SU-DHL-6 (cell line): ENCODE results near the gene LYSMD2.

Experiments used
- H2AFZ ChIP-seq: fragments of 200-600 bp; sonication (generic); 2 replicates; pipeline ENCODE4 v1.6.1; 2014; ENCODE audit warnings: low read depth, mild to moderate bottlenecking, moderate library complexity, mixed read lengths, antibody characterized with exemption, low read length; ENCODE audit not compliant: severe bottlenecking
- H3F3A ChIP-seq: fragments of 200-600 bp; shearing (Covaris generic); 2 replicates; pipeline ENCODE4 v1.6.0; 2016; ENCODE audit warnings: antibody characterized with exemption, mild to moderate bottlenecking; ENCODE audit not compliant: insufficient read depth
- H3K27ac ChIP-seq: fragments of 200-600 bp; sonication (generic); 2 replicates; pipeline ENCODE4 v1.5.1; 2016; ENCODE audit warnings: low read depth, mild to moderate bottlenecking, low read length, moderate library complexity, mixed read lengths
- H3K27me3 ChIP-seq: fragments of 200-600 bp; sonication (generic), shearing (Covaris generic); 2 replicates; pipeline ENCODE4 v1.6.0; 2014; ENCODE audit warnings: mild to moderate bottlenecking, low read length
- H3K36me3 ChIP-seq: fragments of 200-600 bp; sonication (generic); 2 replicates; pipeline ENCODE4 v1.6.1; 2014; ENCODE audit warnings: mild to moderate bottlenecking, low read length, mixed read lengths
- H3K4me2 ChIP-seq: fragments of 300-600, 200-600 bp; shearing (Covaris generic), sonication (generic); 2 replicates; pipeline ENCODE4 v1.6.0; 2014; ENCODE audit warnings: low read length, low read depth, mild to moderate bottlenecking; ENCODE audit not compliant: poor library complexity, severe bottlenecking
- H3K4me3 ChIP-seq: fragments of 200-600 bp; sonication (generic); 2 replicates; pipeline ENCODE4 v1.5.1; 2014; ENCODE audit warnings: antibody characterized with exemption, low read length, mild to moderate bottlenecking, mixed read lengths; ENCODE audit not compliant: insufficient read depth, poor library complexity, severe bottlenecking
- H3K79me2 ChIP-seq: fragments of 200-600 bp; sonication (generic); 2 replicates; pipeline ENCODE4 v1.6.1; 2014; ENCODE audit warnings: mild to moderate bottlenecking, low read length, moderate library complexity; ENCODE audit not compliant: insufficient read depth
- H3K9ac ChIP-seq: fragments of 200-600 bp; sonication (generic); 2 replicates; pipeline ENCODE4 v1.7.0; 2014; ENCODE audit warnings: mild to moderate bottlenecking, low read length
- H3K9me2 ChIP-seq: fragments of 200-600 bp; sonication (generic); replicated peaks from 2 replicates; pipeline ENCODE4 v1.6.1; 2014; ENCODE audit warnings: low read length; ENCODE audit not compliant: insufficient read depth
- H3K9me3 ChIP-seq: fragments of 200-600 bp; sonication (generic); 2 replicates; pipeline ENCODE4 v1.6.1; 2014; ENCODE audit warnings: low read length, mixed read lengths; ENCODE audit not compliant: insufficient read depth
- H4K20me1 ChIP-seq: fragments of 200-600 bp; sonication (generic); 2 replicates; pipeline ENCODE4 v1.6.1; 2014; ENCODE audit warnings: low read depth, mild to moderate bottlenecking, antibody characterized with exemption, low read length, moderate library complexity, mixed read lengths
- CTCF ChIP-seq: fragments of 200-600 bp; sonication (generic); IDR thresholded peaks from one replicate; pipeline ENCODE4 v1.5.1; 2017; ENCODE audit warnings: antibody characterized with exemption, mild to moderate bottlenecking, low read length, moderate library complexity; ENCODE audit not compliant: insufficient read depth, poor library complexity, severe bottlenecking
- EZH2phosphoT487 ChIP-seq: fragments of 200-600 bp; sonication (generic), shearing (Covaris generic); conservative IDR thresholded peaks from 2 replicates; pipeline ENCODE4 v1.6.1; 2018; ENCODE audit warnings: mild to moderate bottlenecking, antibody characterized with exemption, low read length, moderate library complexity, mixed read lengths

Gene LYSMD2

GRCh38 chr15:51736751-51737521 lies 519 bp downstream of the LYSMD2 start:
- Histone ChIP-seq H3K4me2 (peak overlapping the region; percentile 64), H3K79me2 (no peaks in the 10 kb centered on the region), H3K36me3 (no peaks in the 10 kb centered on the region), H3K9ac (peak overlapping the region; percentile 54), H3K9me2 (no peaks in the 10 kb centered on the region), H4K20me1 (no peaks in the 10 kb centered on the region), H3K4me3 (peak overlapping the region; percentile 56), H3K27me3 (no peaks in the 10 kb centered on the region), H3F3A (peaks cover 12% of the 10 kb centered on the region), H2AFZ (peak overlapping the region; percentile 78), H3K9me3 (no peaks in the 10 kb centered on the region), H3K27ac (no peak overlapping the region)
- TF ChIP-seq CTCF (no peak), EZH2phosphoT487 (no peak)

GRCh38 chr15:51736069-51736468 lies 1.4 kb downstream of the LYSMD2 start:
- no peaks in the 10 kb centered on the region for H3K9me3 ChIP-seq
- H2AFZ ChIP-seq, result no peak overlapping the region
- no peaks in the 10 kb centered on the region for H3K9me2 ChIP-seq
- H3K79me2 ChIP-seq, result no peaks in the 10 kb centered on the region
- no peak overlapping the region for H3K27ac ChIP-seq
- no peak overlapping the region for H3K4me3 ChIP-seq
- H3K4me2 ChIP-seq, result no peak overlapping the region
- H3K27me3 ChIP-seq, result no peaks in the 10 kb centered on the region
- H3K36me3 ChIP-seq, result no peaks in the 10 kb centered on the region
- peaks cover 12% of the 10 kb centered on the region for H3F3A ChIP-seq
- no peaks in the 10 kb centered on the region for H4K20me1 ChIP-seq
- no peak for TF ChIP-seq CTCF
- TF ChIP-seq EZH2phosphoT487, result no peak
- no peak overlapping the region for H3K9ac ChIP-seq

- Histone ChIP-seq H4K20me1 (no peaks in the 10 kb centered on the region), H2AFZ (no peak overlapping the region), H3K9ac (no peak overlapping the region), H3K4me3 (no peak overlapping the region), H3K9me2 (no peaks in the 10 kb centered on the region), H3F3A (peaks cover 12% of the 10 kb centered on the region), H3K9me3 (no peaks in the 10 kb centered on the region), H3K4me2 (no peak overlapping the region), H3K79me2 (no peaks in the 10 kb centered on the region), H3K27ac (no peak overlapping the region), H3K27me3 (no peaks in the 10 kb centered on the region), H3K36me3 (no peaks in the 10 kb centered on the region)
- TF ChIP-seq EZH2phosphoT487 (no peak), CTCF (no peak)
Measured at GRCh38 chr15:51735228-51736010, 2.0 kb downstream of the LYSMD2 start.
